Effector CD8-positive, alpha-beta T cell (primary cell): ENCODE data around the gene FCHSD2.
A peak's percentile ranks its signal among the peaks of the same experiment; 100 is the strongest.
"Not testable (repeated sequence)": the region's sequence is repeated elsewhere in the genome, so short reads cannot be mapped to it uniquely, and the experiment has no call there.

Experiments
- DNase-seq: peaks from one replicate; lab custom pipeline; 2025; lab: John Stamatoyannopoulos, UW

The FCHSD2 gene

GRCh38 chr11:72793425-72794367, 348.4 kb downstream of the FCHSD2 start, which contains the start of gene STARD10:
Gene STARD10 (minus strand): TSS chr11:72794047. CDS start chr11:72781181, 12,866 bp downstream.
- DNase-seq, result peak; percentile 89

- no peak for DNase-seq
Observed at GRCh38 chr11:72793076-72793424, 349.1 kb downstream of the FCHSD2 start.

GRCh38 chr11:72792437-72793021, 349.6 kb downstream of the FCHSD2 start:
- DNase-seq, result no peak

- not testable (repeated sequence) for DNase-seq
Observed at GRCh38 chr11:72791228-72791627, 350.9 kb downstream of the FCHSD2 start.

- DNase-seq, result no peak
Observed at GRCh38 chr11:72789493-72790131, 352.5 kb downstream of the FCHSD2 start.

- no peak for DNase-seq
Observed at GRCh38 chr11:72788241-72788640, 353.9 kb downstream of the FCHSD2 start.

GRCh38 chr11:72787216-72788104, 354.7 kb downstream of the FCHSD2 start:
- no peak for DNase-seq
